Measurements from ENCODE around the gene C20orf204.
"Not testable (repeated sequence)": the region's sequence is repeated elsewhere in the genome, so short reads cannot be mapped to it uniquely, and the experiment has no call there.

The C20orf204 gene

GRCh38 chr20:64084685-64085152, 48.7 kb downstream of the C20orf204 start:
- no peak for DNase-seq

GRCh38 chr20:64086801-64087200, 50.8 kb downstream of the C20orf204 start:
- DNase-seq, result no peak

DNA sequence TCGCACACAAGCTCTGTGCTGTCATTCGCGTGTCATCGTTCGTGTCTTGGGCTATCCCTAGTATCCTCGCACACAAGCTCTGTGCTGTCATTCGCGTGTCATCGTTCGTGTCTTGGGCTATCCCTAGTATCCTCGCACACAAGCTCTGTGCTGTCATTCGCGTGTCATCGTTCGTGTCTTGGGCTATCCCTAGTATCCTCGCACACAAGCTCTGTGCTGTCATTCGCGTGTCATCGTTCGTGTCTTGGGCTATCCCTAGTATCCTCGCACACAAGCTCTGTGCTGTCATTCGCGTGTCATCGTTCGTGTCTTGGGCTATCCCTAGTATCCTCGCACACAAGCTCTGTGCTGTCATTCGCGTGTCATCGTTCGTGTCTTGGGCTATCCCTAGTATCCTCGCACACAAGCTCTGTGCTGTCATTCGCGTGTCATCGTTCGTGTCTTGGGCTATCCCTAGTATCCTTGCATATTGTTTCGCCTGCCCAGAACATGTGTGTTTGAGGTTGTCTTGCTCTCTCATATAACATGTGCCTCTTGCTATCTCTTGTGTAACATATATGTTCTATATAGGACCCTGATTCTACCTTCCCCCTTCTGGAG, 51.3 kb downstream of the C20orf204 start:
- DNase-seq, result not testable (repeated sequence)

DNA sequence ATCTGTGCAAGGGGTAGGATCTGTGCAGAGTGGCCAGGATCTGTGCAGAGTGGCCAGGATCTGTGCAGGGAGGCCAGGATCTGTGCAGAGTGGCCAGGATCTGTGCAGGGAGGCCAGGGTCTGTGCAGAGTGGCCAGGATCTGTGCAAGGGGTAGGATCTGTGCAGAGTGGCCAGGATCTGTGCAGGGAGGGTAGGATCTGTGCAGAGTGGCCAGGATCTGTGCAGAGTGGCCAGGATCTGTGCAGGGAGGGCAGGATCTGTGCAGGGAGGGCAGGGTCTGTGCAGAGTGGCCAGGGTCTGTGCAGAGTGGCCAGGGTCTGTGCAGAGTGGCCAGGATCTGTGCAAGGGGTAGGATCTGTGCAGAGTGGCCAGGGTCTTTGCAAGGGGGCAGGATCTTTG, 52.6 kb downstream of the C20orf204 start:
- not testable (repeated sequence) for DNase-seq

Measured in NCI-H2107 (cell line).